Astrocyte (in vitro differentiated cells and primary cell): ENCODE measurements around the gene ACTL6B. TPM values are rescaled to one million over a fixed set of nuclear protein-coding genes. Genes with fewer than 3 reads are reported as not detected.

Experiments used
- DNase-seq: peaks from one replicate; pipeline ENCODE4 v3.0.0-alpha.2; 2010; ENCODE audit warnings: low read depth
- FAIRE-seq: peaks from 2 replicates; lab custom pipeline; 2011; peaks lifted over from hg19 to GRCh38; lab: Jason Lieb, UNC
- H2AFZ ChIP-seq: 2 replicates; pipeline ENCODE4 v1.6.0; 2012; ENCODE audit warnings: low read depth, low read length, inconsistent platforms
- H3K27ac ChIP-seq: 2 replicates; pipeline ENCODE4 v1.5.1; 2011; ENCODE audit warnings: low read depth, low read length, inconsistent platforms
- H3K27me3 ChIP-seq: 2 replicates; pipeline ENCODE4 v1.6.0; 2011; ENCODE audit warnings: low read length, inconsistent platforms; ENCODE audit not compliant: insufficient read depth
- H3K36me3 ChIP-seq: 2 replicates; pipeline ENCODE4 v1.5.1; 2011; ENCODE audit warnings: low read length, inconsistent platforms; ENCODE audit not compliant: insufficient read depth
- H3K4me1 ChIP-seq: 2 replicates; pipeline ENCODE4 v1.5.1; 2011; ENCODE audit warnings: low read length, inconsistent platforms; ENCODE audit not compliant: insufficient read depth
- H3K4me2 ChIP-seq: 2 replicates; pipeline ENCODE4 v1.6.0; 2012; ENCODE audit warnings: low read length, inconsistent platforms
- H3K4me3 ChIP-seq: 2 replicates; pipeline ENCODE4 v1.5.1; 2011; ENCODE audit warnings: low read depth, mild to moderate bottlenecking, low read length, inconsistent platforms; ENCODE audit not compliant: insufficient read depth
- H3K79me2 ChIP-seq: 2 replicates; pipeline ENCODE4 v1.6.0; 2012; ENCODE audit warnings: mild to moderate bottlenecking, low read length, inconsistent platforms; ENCODE audit not compliant: insufficient read depth
- H3K9ac ChIP-seq: 2 replicates; pipeline ENCODE4 v1.6.0; 2012; ENCODE audit warnings: mild to moderate bottlenecking, low read length, inconsistent platforms
- H3K9me3 ChIP-seq: 2 replicates; pipeline ENCODE4 v1.5.1; 2012; ENCODE audit warnings: low read depth, mild to moderate bottlenecking, low read length, inconsistent platforms; ENCODE audit not compliant: insufficient read depth
- H4K20me1 ChIP-seq: 2 replicates; pipeline ENCODE4 v1.6.0; 2012; ENCODE audit warnings: low read length, inconsistent platforms; ENCODE audit not compliant: insufficient read depth
- H3K27ac Mint-ChIP-seq: one replicate; pipeline ENCODE4 v1.8.0; 2021; ENCODE audit warnings: mild to moderate bottlenecking, mixed read lengths; ENCODE audit not compliant: unreplicated experiment
- H3K27me3 Mint-ChIP-seq: one replicate; pipeline ENCODE4 v1.8.0; 2021; ENCODE audit warnings: low read depth, mixed read lengths; ENCODE audit not compliant: unreplicated experiment
- H3K36me3 Mint-ChIP-seq: one replicate; pipeline ENCODE4 v1.8.0; 2021; ENCODE audit warnings: low read depth, mixed read lengths; ENCODE audit not compliant: unreplicated experiment
- H3K4me1 Mint-ChIP-seq: one replicate; pipeline ENCODE4 v1.8.0; 2021; ENCODE audit warnings: low read depth, mixed read lengths; ENCODE audit not compliant: unreplicated experiment
- H3K4me3 Mint-ChIP-seq: one replicate; pipeline ENCODE4 v1.8.0; 2021; ENCODE audit warnings: mild to moderate bottlenecking, moderate library complexity, mixed read lengths; ENCODE audit not compliant: unreplicated experiment
- H3K9me3 Mint-ChIP-seq: one replicate; pipeline ENCODE4 v1.8.0; 2021; ENCODE audit warnings: mild to moderate bottlenecking, mixed read lengths; ENCODE audit not compliant: unreplicated experiment
- CTCF ChIP-seq: IDR thresholded peaks from 2 replicates; pipeline ENCODE4 v1.5.1; 2011; ENCODE audit warnings: low read depth, mild to moderate bottlenecking, inconsistent platforms, low read length, moderate library complexity; ENCODE audit not compliant: insufficient read depth
- EZH2 ChIP-seq: IDR thresholded peaks from 2 replicates; pipeline ENCODE4 v1.6.1; 2012; ENCODE audit warnings: mild to moderate bottlenecking, low read length, inconsistent platforms; ENCODE audit not compliant: insufficient read depth
- total RNA-seq: library from RNA; stranded (reverse); gene quantifications from 2 replicates; pipeline ENCODE4 v1.2.1, GENCODE V29; 2021

Gene ACTL6B
- total RNA-seq, 1 donor from 2014 or later: not detected

GRCh38 chr7:100685049-100685605, 28.9 kb upstream of the ACTL6B start:
- H2AFZ ChIP-seq: no peak overlapping the region
- peaks cover 6% of the 10 kb centered on the region for H3K4me1 Mint-ChIP-seq
- TF ChIP-seq EZH2: no peak
- TF ChIP-seq CTCF: no peak
- FAIRE-seq: no peak
- no peak overlapping the region for H3K9ac ChIP-seq
- peaks cover 20% of the 10 kb centered on the region for H3K79me2 ChIP-seq
- DNase-seq: no peak
- H3K4me2 ChIP-seq: no peak overlapping the region
- peaks cover 51% of the 10 kb centered on the region for H4K20me1 ChIP-seq
- no peak overlapping the region for H3K27ac Mint-ChIP-seq
- H3K27ac ChIP-seq: no peak overlapping the region
- peaks cover 19% of the 10 kb centered on the region for H3K4me1 ChIP-seq
- peaks cover 7% of the 10 kb centered on the region for H3K36me3 ChIP-seq
- no peaks in the 10 kb centered on the region for H3K9me3 ChIP-seq
- H3K4me3 ChIP-seq: no peak overlapping the region
- H3K4me3 Mint-ChIP-seq: no peak overlapping the region
- H3K9me3 Mint-ChIP-seq: peaks cover 2% of the 10 kb centered on the region
- H3K27me3 ChIP-seq: no peaks in the 10 kb centered on the region
- H3K36me3 Mint-ChIP-seq: peaks cover 7% of the 10 kb centered on the region
- H3K27me3 Mint-ChIP-seq: no peaks in the 10 kb centered on the region

GRCh38 chr7:100684534-100685042, 28.3 kb upstream of the ACTL6B start:
- Mint-ChIP-seq H3K27me3 (no peaks in the 10 kb centered on the region), H3K9me3 (peaks cover 2% of the 10 kb centered on the region), H3K4me1 (peaks cover 6% of the 10 kb centered on the region), H3K36me3 (peaks cover 7% of the 10 kb centered on the region), H3K4me3 (no peak overlapping the region), H3K27ac (no peak overlapping the region)
- H3K4me1 ChIP-seq: peaks cover 19% of the 10 kb centered on the region
- H3K27ac ChIP-seq: no peak overlapping the region
- peaks cover 7% of the 10 kb centered on the region for H3K36me3 ChIP-seq
- DNase-seq: no peak
- no peak overlapping the region for H3K4me2 ChIP-seq
- no peaks in the 10 kb centered on the region for H3K9me3 ChIP-seq
- no peak overlapping the region for H3K4me3 ChIP-seq
- FAIRE-seq: no peak
- peaks cover 51% of the 10 kb centered on the region for H4K20me1 ChIP-seq
- H2AFZ ChIP-seq: no peak overlapping the region
- TF ChIP-seq EZH2 (no peak), CTCF (no peak)
- no peak overlapping the region for H3K9ac ChIP-seq
- H3K79me2 ChIP-seq: peaks cover 15% of the 10 kb centered on the region
- no peaks in the 10 kb centered on the region for H3K27me3 ChIP-seq
